ENCODE results near the gene OR4C3.
"Not testable (repeated sequence)": the region's sequence is repeated elsewhere in the genome, so short reads cannot be mapped to it uniquely, and the experiment has no call there.

GRCh38 chr11:48361289-48361688 is 36.6 kb downstream of the OR4C3 start:
- not testable (repeated sequence) for TF ChIP-seq POLR2AphosphoS5 (IDR thresholded peaks at IDR 0.05; ENCODE audit: low read depth); CREB1 (CRISPR knock-in tag; IDR thresholded peaks at IDR 0.05; ENCODE audit: low read depth)
